B cell (primary cell): ENCODE results near the gene TEPSIN.

Source experiments
- CTCF ChIP-seq: fragments of 200-600 bp; IDR thresholded peaks from one replicate; pipeline ENCODE4 v1.8.0; 2022; ENCODE audit warnings: antibody characterized with exemption, mild to moderate bottlenecking
- EZH2 ChIP-seq: IDR thresholded peaks from 2 replicates; pipeline ENCODE4 v1.6.1; 2012; ENCODE audit warnings: borderline replicate concordance, low read depth, mild to moderate bottlenecking, moderate library complexity, low read length; ENCODE audit not compliant: insufficient read depth, poor library complexity, severe bottlenecking

- TF ChIP-seq CTCF (no peak), EZH2 (no peak)
Measured at GRCh38 chr17:81194225-81194760, 44.6 kb downstream of the TEPSIN start.
